DND-41 (cell line): ENCODE measurements around the gene VPS16.

Experiments used
- ATAC-seq: fragments of 200-7000 bp; cut with Tn5 transposase; 3 replicates; pipeline ENCODE4 v1.9.1; 2021; ENCODE audit warnings: low read depth; ENCODE audit not compliant: insufficient read depth
- DNase-seq: peaks from one replicate; pipeline ENCODE4 v3.0.0-alpha.2; 2020
- H2AFZ ChIP-seq: 2 replicates; pipeline ENCODE4 v1.6.0; 2012; ENCODE audit warnings: low read depth, low read length
- H3K27ac ChIP-seq: 2 replicates; pipeline ENCODE4 v1.5.1; 2012; ENCODE audit warnings: low read length, inconsistent platforms
- H3K27me3 ChIP-seq: fragments of 200-600 bp; sonication (generic); 2 replicates; pipeline ENCODE4 v1.6.0; 2012; ENCODE audit warnings: low read length, mild to moderate bottlenecking, inconsistent platforms; ENCODE audit not compliant: insufficient read depth, poor library complexity
- H3K36me3 ChIP-seq: 2 replicates; pipeline ENCODE4 v1.5.1; 2012; ENCODE audit warnings: low read length, inconsistent platforms; ENCODE audit not compliant: insufficient read depth
- H3K4me1 ChIP-seq: 2 replicates; pipeline ENCODE4 v1.5.1; 2012; ENCODE audit warnings: mild to moderate bottlenecking, low read length; ENCODE audit not compliant: insufficient read depth
- H3K4me2 ChIP-seq: 2 replicates; pipeline ENCODE4 v1.6.0; 2012; ENCODE audit warnings: mild to moderate bottlenecking, moderate library complexity, low read length, inconsistent platforms; ENCODE audit not compliant: insufficient read depth
- H3K4me3 ChIP-seq, 2 experiments: fragments of 200-600 bp in 1 of 2; shearing (Covaris generic) in 1 of 2; 2 replicates each; pipeline ENCODE4 v1.5.1; 2012 to 2016; ENCODE audit warnings: inconsistent platforms in 2 of 2, low read length in 2 of 2, mild to moderate bottlenecking in 2 of 2, low read depth in 1 of 2, moderate library complexity in 1 of 2
- H3K79me2 ChIP-seq: 2 replicates; pipeline ENCODE4 v1.6.0; 2012; ENCODE audit warnings: low read length, inconsistent platforms; ENCODE audit not compliant: insufficient read depth
- H3K9ac ChIP-seq: 2 replicates; pipeline ENCODE4 v1.6.0; 2012; ENCODE audit warnings: low read depth, mild to moderate bottlenecking, inconsistent platforms, low read length, moderate library complexity
- H3K9me3 ChIP-seq: 2 replicates; pipeline ENCODE4 v1.5.1; 2012; ENCODE audit warnings: low read length, moderate library complexity, mild to moderate bottlenecking, inconsistent platforms; ENCODE audit not compliant: insufficient read depth, severe bottlenecking
- H4K20me1 ChIP-seq: 2 replicates; pipeline ENCODE4 v1.6.0; 2012; ENCODE audit warnings: low read length; ENCODE audit not compliant: insufficient read depth
- CTCF ChIP-seq: IDR thresholded peaks from 2 replicates; pipeline ENCODE4 v1.5.1; 2012; ENCODE audit warnings: borderline replicate concordance, low read length, moderate library complexity, mild to moderate bottlenecking; ENCODE audit not compliant: poor library complexity, severe bottlenecking; ENCODE audit errors: extremely low read depth
- EZH2 ChIP-seq: IDR thresholded peaks from 3 replicates; pipeline ENCODE4 v1.6.1; 2012; ENCODE audit warnings: borderline replicate concordance, low read depth, mild to moderate bottlenecking, moderate library complexity, low read length, inconsistent platforms; ENCODE audit not compliant: severe bottlenecking

Gene VPS16

GRCh38 chr20:2809690-2810089, 30.9 kb upstream of the VPS16 start:
- DNase-seq = no peak

GRCh38 chr20:2812189-2812588, 28.4 kb upstream of the VPS16 start:
- no peak for TF ChIP-seq CTCF
- TF ChIP-seq EZH2 = no peak
- DNase-seq = no peak
- peaks cover 4% of the 10 kb centered on the region for H3K9me3 ChIP-seq

More at GRCh38 chr20:2809690-2810089, 30.9 kb upstream of the VPS16 start:
- Histone ChIP-seq H3K4me3 (no peak overlapping the region), H4K20me1 (peaks cover 19% of the 10 kb centered on the region; the same call in 1 of the 2 replicates), H3K36me3 (no peaks in the 10 kb centered on the region), H3K27me3 (peaks cover 16% of the 10 kb centered on the region), H3K9me3 (peaks cover 4% of the 10 kb centered on the region), H2AFZ (no peak overlapping the region), H3K9ac (no peak overlapping the region), H3K27ac (no peak overlapping the region), H3K4me2 (no peak overlapping the region), H3K79me2 (no peaks in the 10 kb centered on the region), H3K4me1 (no peaks in the 10 kb centered on the region)
- no peak for ATAC-seq
- TF ChIP-seq CTCF = no peak
- TF ChIP-seq EZH2 = no peak

GRCh38 chr20:2814076-2814475, 26.5 kb upstream of the VPS16 start:
- Histone ChIP-seq H2AFZ (no peak overlapping the region), H3K79me2 (no peaks in the 10 kb centered on the region), H3K27me3 (peaks cover 22% of the 10 kb centered on the region), H3K4me3 (no peak overlapping the region), H3K9me3 (peaks cover 4% of the 10 kb centered on the region), H3K36me3 (no peaks in the 10 kb centered on the region), H3K27ac (no peak overlapping the region), H3K4me2 (no peak overlapping the region), H3K4me1 (no peaks in the 10 kb centered on the region), H4K20me1 (peaks cover 46% of the 10 kb centered on the region), H3K9ac (no peak overlapping the region)
- no peak for TF ChIP-seq CTCF
- no peak for TF ChIP-seq EZH2
- DNase-seq (no peak), ATAC-seq (no peak)

More at GRCh38 chr20:2812189-2812588, 28.4 kb upstream of the VPS16 start:
- no peak overlapping the region for H3K4me3 ChIP-seq
- no peak overlapping the region for H3K4me2 ChIP-seq
- peaks cover 33% of the 10 kb centered on the region for H4K20me1 ChIP-seq
- no peak overlapping the region for H3K9ac ChIP-seq
- H3K27ac ChIP-seq = no peak overlapping the region
- H3K79me2 ChIP-seq = no peaks in the 10 kb centered on the region
- no peak for ATAC-seq
- H3K4me1 ChIP-seq = no peaks in the 10 kb centered on the region
- no peaks in the 10 kb centered on the region for H3K36me3 ChIP-seq
- H3K27me3 ChIP-seq = peaks cover 12% of the 10 kb centered on the region
- no peak overlapping the region for H2AFZ ChIP-seq
